HG03025 (cell line): Measurements from ENCODE around the gene SERINC4.

Experiments used
- ATAC-seq: cut with Tn5 transposase; IDR thresholded peaks from one replicate; pipeline ENCODE4 v1.9.1; 2021; ENCODE audit warnings: mild to moderate bottlenecking, moderate library complexity; ENCODE audit not compliant: unreplicated experiment, low FRiP score

SERINC4 gene

GRCh38 chr15:43799209-43799944, 643 bp downstream of the SERINC4 start:
- no peak for ATAC-seq

GRCh38 chr15:43796566-43796965, 3.5 kb downstream of the SERINC4 start:
- no peak for ATAC-seq

GRCh38 chr15:43795997-43796396, 4.0 kb downstream of the SERINC4 start:
- ATAC-seq: no peak

GRCh38 chr15:43795197-43795596, 4.8 kb downstream of the SERINC4 start:
- no peak for ATAC-seq

GRCh38 chr15:43794269-43795037, 5.6 kb downstream of the SERINC4 start:
- ATAC-seq: no peak

- no peak for ATAC-seq
These were observed 6.4 kb downstream of the SERINC4 start for GRCh38 chr15:43793647-43794046.

- no peak for ATAC-seq
These were observed 7.1 kb downstream of the SERINC4 start for GRCh38 chr15:43792761-43793476.

- ATAC-seq: peak; percentile 85
These were observed 7.8 kb downstream of the SERINC4 start, which contains the start of gene SERF2 for GRCh38 chr15:43791993-43792760. Gene SERF2 (plus strand): TSS chr15:43792320. CDS start chr15:43792377, 57 bp downstream.

- no peak for ATAC-seq
These were observed 10.6 kb downstream of the SERINC4 start for GRCh38 chr15:43789409-43789808.

GRCh38 chr15:43779016-43779415, 21.0 kb downstream of the SERINC4 start:
- no peak for ATAC-seq

- peak; percentile 54 for ATAC-seq
These were observed 22.6 kb downstream of the SERINC4 start for GRCh38 chr15:43777267-43777914.

- peak; percentile 36 for ATAC-seq
These were observed 23.2 kb downstream of the SERINC4 start, which contains the start of gene ELL3 for GRCh38 chr15:43776718-43777266. Gene ELL3 (minus strand): TSS chr15:43776966. CDS start chr15:43776901, 65 bp downstream.

GRCh38 chr15:43776101-43776717, 23.8 kb downstream of the SERINC4 start:
- peak; percentile 55 for ATAC-seq

GRCh38 chr15:43775411-43775965, 24.5 kb downstream of the SERINC4 start:
- no peak for ATAC-seq

GRCh38 chr15:43774062-43774461, 26.0 kb downstream of the SERINC4 start:
- no peak for ATAC-seq

- no peak for ATAC-seq
These were observed 27.4 kb downstream of the SERINC4 start for GRCh38 chr15:43772624-43773023.

GRCh38 chr15:43771816-43772215, 28.2 kb downstream of the SERINC4 start:
- ATAC-seq: no peak

- ATAC-seq: no peak
These were observed 30.3 kb downstream of the SERINC4 start for GRCh38 chr15:43769584-43770228.
